Activated CD4-positive, CD25-positive, alpha-beta regulatory T cell (primary cell): ENCODE measurements around the gene DGKA.
"Not testable (repeated sequence)": the region's sequence is repeated elsewhere in the genome, so short reads cannot be mapped to it uniquely, and the experiment has no call there.

Experiments used
- DNase-seq, 4 experiments: peaks; one replicate each; lab custom pipeline; 2025; lab: John Stamatoyannopoulos, UW

Gene DGKA

DNA sequence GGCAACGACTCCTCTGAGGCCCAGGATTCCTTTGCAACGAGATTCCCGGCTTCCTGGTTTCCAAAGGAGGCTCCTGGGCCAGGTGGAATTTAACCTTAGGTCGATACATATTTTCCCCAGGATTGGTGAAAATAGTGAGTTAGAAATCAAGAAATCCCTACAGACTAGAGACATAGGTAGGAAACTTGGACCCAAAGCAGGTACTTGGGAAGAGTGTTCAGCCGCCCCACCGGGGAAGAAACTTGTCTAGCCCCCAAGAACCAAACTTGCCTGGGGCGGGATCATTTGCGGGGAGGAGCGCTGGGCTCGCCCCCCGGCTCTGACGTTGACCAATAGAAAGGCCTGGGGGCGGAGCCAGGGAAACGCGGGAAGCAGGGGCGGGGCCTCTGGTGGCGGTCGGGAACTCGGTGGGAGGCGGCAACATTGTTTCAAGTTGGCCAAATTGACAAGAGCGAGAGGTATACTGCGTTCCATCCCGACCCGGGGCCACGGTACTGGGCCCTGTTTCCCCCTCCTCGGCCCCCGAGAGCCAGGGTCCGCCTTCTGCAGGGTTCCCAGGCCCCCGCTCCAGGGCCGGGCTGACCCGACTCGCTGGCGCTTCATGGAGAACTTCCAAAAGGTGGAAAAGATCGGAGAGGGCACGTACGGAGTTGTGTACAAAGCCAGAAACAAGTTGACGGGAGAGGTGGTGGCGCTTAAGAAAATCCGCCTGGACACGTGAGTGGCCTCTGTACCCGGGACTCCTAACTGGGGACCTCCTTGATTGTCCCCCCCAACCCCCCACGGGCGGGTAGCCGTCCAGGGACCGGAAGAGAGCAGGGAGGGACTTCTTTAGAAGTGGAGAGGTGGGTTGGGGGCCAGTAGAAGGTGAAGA, 35.7 kb downstream of the DGKA start, which contains the start of gene CDK2:
CDK2 (plus strand) TSS at position 423 of the 874 bp plus-strand sequence; CDS start at position 602, 179 bp downstream.
- peak; percentile 64 to 82 (median 66) for DNase-seq

DNA sequence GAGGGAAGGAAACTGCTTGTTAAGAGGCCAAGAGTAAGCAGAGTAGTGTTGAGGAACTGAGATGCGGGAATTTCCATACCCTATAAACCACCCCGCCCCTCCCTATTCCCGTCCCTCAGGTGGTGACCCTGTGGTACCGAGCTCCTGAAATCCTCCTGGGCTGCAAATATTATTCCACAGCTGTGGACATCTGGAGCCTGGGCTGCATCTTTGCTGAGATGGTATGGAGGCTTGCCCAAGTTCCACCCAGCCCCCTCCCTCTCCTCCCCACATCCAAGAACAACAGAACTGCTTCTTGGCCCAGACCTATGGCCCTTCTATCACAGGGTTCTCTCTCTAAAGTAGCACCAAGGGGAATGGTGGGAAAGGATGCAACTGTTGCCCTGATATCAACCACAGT, 38.4 kb downstream of the DGKA start:
- no peak for DNase-seq

- no peak for DNase-seq
These were observed 39.8 kb downstream of the DGKA start for GRCh38 chr12:55970775-55971174.

- DNase-seq, result no peak
These were observed 41.1 kb downstream of the DGKA start for GRCh38 chr12:55972042-55972441.

DNA sequence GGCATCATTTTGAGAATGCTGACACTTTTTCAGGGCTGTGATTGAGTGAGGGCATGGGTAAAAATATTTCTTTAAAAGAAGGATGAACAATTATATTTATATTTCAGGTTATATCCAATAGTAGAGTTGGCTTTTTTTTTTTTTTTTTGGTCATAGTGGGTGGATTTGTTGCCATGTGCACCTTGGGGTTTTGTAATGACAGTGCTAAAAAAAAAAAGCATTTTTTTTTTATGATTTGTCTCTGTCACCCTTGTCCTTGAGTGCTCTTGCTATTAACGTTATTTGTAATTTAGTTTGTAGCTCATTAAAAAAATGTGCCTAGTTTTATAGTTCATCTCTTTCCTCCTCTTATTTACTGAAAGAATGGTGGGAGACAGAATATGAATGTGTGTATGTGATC, 41.5 kb downstream of the DGKA start:
- no peak for DNase-seq

DNA sequence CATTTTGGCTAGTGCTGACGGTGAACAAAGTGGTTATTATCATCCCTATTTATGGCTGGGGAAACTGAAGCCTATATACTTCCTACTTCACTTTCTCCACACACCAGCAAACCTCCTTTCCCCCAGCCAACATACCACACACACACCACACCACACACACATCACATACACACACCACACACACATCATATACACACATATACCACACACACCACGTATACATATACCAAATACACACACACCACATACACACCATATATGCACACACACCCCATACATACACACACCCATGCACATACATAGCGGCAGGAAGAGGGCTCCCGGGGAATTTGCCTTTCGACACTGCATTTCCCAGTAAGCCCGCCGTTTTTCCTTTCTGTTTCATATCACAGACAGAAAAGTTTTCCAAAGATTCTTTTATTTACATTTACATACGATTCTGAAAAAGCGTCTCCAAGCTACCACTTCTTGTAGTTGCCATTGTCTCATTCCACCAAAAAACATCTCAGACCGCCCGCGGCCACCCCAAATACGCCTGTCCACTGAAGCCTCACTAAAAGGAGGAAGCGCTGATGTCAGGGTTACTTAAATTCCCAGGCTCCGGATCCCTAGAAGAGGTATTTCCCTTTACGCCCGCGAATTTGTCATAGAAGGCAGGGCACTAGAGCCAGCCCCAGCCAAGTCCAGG, 42.1 kb downstream of the DGKA start:
- no peak for DNase-seq

GRCh38 chr12:55973599-55974307, 42.8 kb downstream of the DGKA start, which contains the start of gene RAB5B:
RAB5B (plus strand) TSS chr12:55974078; CDS start chr12:55986961, 12,883 bp downstream.
- DNase-seq, result peak; percentile 90 to 97 (median 94)

- DNase-seq, result peak in 1 of 4 experiments; percentile 34
These were observed 43.4 kb downstream of the DGKA start for GRCh38 chr12:55974308-55974730.

DNA sequence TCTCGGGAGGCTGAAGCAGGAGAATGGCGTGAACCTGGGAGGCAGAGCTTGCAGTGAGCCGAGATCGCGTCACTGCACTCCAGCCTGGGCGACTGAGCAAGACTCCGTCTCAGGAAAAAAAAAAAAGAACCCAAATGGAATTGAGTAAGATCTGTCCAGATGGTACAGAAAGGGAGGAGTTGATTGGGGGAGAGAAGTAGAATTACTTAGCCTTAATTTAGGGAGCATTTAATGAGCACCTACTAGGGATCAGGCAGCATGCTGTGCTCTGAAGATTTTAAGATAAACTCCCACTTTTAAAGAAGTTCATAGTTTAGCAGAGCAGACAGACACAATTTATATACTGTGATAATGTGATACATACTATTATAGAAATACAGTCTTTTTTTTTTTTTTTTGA, 47.4 kb downstream of the DGKA start:
- DNase-seq, result no peak

DNA sequence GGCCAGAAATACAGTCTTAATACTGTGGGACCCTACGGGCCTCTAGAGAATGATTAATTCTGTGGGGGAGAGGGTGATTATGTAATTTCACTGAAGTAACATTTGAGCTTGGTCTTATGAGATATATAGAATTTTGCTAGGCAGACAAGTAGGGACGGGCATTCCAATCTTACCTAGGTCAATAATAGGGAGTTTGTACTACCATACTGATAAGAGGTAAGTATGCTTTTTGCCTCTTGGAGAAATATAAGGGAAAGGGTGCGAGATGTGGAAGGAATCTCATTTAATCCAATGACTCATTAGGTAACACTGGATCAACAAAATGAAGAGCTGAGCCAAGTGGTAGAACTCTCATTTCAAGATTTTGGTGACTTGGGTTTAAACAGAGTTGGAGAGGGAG, 48.1 kb downstream of the DGKA start:
- no peak for DNase-seq

- DNase-seq, result not testable (repeated sequence)
These were observed 50.9 kb downstream of the DGKA start for GRCh38 chr12:55981882-55982281.

DNA sequence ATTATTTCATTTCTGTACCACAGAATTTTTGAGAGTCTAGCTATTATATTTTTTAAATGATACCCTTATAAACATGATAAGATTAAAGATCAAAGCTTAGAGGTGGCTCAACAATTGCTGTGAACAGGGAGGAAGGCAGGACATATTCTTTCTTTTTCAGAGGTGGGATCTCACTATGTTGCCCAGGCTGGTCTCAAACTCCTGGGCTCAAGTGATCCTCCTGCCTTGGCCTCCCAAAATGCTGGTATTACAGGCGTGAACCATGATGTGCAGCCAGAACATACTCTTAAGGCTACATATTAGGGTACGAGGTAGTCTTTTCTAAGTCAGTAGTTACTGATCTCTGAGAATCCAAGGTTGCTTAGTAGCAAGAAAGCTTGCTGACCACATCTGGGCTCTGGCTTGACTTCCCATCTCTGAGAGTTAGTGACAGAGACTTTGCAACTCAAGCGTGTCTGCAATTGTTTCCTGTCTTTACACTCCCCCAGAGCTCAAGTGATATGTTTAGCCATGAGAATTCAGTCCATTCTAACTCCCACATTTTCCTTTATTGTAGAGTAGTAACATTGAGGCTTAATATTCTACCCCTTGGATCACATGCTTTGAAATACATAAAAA, 51.5 kb downstream of the DGKA start:
- DNase-seq, result no peak

GRCh38 chr12:55983232-55983842, 52.4 kb downstream of the DGKA start:
- DNase-seq, result no peak

GRCh38 chr12:55984861-55985260, 53.9 kb downstream of the DGKA start:
- DNase-seq, result no peak

GRCh38 chr12:55985341-55985740, 54.4 kb downstream of the DGKA start:
- DNase-seq, result no peak

- DNase-seq, result not testable (repeated sequence)
These were observed 55.0 kb downstream of the DGKA start for GRCh38 chr12:55985976-55986375.

- DNase-seq, result no peak
These were observed 60.1 kb downstream of the DGKA start for GRCh38 chr12:55991110-55991509.

DNA sequence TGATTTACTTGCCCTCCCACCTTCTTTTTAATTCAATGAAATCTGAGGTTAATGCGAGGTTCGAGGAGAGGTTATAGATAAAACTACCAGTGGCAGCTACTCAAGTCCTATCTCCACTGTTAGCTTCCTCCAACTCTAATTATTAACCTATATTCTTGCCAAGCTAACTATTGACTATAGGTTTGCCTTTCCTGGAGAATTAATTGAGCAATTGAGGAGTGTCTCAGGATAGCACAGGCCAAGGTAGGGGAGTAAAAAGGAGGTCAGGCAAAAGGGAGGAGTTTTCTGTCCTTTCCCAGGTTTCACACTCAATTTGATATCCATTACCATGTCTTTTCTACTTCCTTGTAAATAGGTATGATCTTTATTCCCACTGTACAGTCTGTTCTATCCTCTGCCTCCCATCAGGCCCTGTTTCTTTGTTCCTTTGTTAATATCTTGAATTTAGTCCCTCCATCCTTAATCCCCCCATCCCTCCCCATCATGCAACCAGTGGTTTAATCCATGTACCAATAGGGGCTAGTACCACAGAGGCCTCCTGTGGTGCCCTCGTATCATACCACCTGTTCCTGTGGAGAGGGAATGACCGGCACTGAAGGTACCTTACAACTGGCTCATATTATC, 62.4 kb downstream of the DGKA start:
- DNase-seq, result no peak

DNA sequence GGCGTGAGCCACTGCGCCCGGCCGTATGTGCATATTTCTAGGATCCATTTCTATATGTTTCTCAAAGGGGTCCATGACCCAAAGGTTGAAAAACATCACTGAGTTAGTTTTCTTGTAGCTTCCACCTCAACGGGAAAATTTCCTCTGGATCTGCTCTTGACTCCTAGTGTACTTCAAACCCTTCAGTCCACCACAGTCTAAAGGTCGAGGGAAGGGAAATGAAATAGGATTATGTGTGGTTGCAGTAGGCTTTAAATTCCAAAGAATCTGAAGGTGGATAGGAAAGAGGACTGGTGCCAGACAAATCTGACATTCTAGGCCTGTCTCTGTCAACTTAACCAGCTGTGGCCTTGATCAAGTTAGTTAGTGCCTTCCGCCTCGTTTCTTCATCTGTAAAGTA, 64.4 kb downstream of the DGKA start:
- no peak for DNase-seq

DNA sequence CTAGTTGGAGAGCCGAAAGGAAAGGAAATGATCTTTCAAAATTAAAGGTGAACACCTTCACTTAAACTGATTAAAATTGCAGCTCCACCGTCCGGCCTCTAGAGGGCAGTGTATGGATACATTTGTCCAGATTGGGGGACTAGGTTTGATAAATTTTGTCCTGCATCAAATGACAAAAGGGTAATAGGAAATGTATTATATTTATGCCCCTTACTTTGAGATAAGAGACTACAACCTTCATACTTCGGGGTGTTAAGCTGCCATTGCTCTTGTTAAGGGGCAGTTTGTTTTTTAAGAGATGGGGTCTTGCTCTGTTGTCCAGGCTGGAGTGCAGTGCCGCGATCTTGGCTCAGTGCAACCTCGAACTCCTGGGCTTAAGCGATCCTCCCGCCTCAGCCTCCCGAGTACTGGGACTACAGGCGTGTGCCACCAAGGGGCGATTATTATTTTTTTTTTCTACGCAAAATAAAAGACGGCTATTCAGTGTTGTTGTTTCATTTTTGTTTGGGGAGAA, 65.3 kb downstream of the DGKA start:
- peak; percentile 25 to 42 (median 40) for DNase-seq
